Fibroblast of skin of back (primary cell): ENCODE data around the gene DDX39B.
"Not testable (repeated sequence)": the region's sequence is repeated elsewhere in the genome, so short reads cannot be mapped to it uniquely, and the experiment has no call there.

Source experiments
- DNase-seq: peaks from one replicate; pipeline ENCODE4 v3.0.0-alpha.2; 2013

DDX39B gene

GRCh38 chr6:31525932-31526591, 15.7 kb downstream of the DDX39B start:
- DNase-seq, result peak; percentile 68

GRCh38 chr6:31525553-31525931, 16.3 kb downstream of the DDX39B start:
- DNase-seq, result no peak

GRCh38 chr6:31521835-31522234, 20.0 kb downstream of the DDX39B start:
- no peak for DNase-seq

GRCh38 chr6:31513456-31514165, 28.2 kb downstream of the DDX39B start:
- peak; percentile 40 for DNase-seq

- DNase-seq, result no peak
These were observed 31.8 kb downstream of the DDX39B start for GRCh38 chr6:31510007-31510406.

GRCh38 chr6:31509036-31509435, 32.8 kb downstream of the DDX39B start:
- not testable (repeated sequence) for DNase-seq

- DNase-seq, result no peak
These were observed 39.2 kb downstream of the DDX39B start for GRCh38 chr6:31502586-31502985.

GRCh38 chr6:31499648-31500047, 42.2 kb downstream of the DDX39B start:
- DNase-seq, result not testable (repeated sequence)

- DNase-seq, result no peak
These were observed 43.1 kb downstream of the DDX39B start for GRCh38 chr6:31498748-31499147.

GRCh38 chr6:31497531-31498476, 44.0 kb downstream of the DDX39B start, which contains the start of gene MICB:
Gene MICB, plus strand, starts transcription at chr6:31498145. Its CDS starts 49 bp downstream, at chr6:31498194.
- DNase-seq, result peak; percentile 75

- not testable (repeated sequence) for DNase-seq
These were observed 45.0 kb downstream of the DDX39B start for GRCh38 chr6:31496826-31497225.

- DNase-seq, result peak; percentile 83
These were observed 46.2 kb downstream of the DDX39B start for GRCh38 chr6:31495580-31495979.

GRCh38 chr6:31493875-31494694, 47.7 kb downstream of the DDX39B start:
- DNase-seq, result peak; percentile 74

- not testable (repeated sequence) for DNase-seq
These were observed 48.3 kb downstream of the DDX39B start for GRCh38 chr6:31493550-31493874.

GRCh38 chr6:31490115-31490873, 51.5 kb downstream of the DDX39B start:
- DNase-seq, result no peak

- no peak for DNase-seq
These were observed 52.7 kb downstream of the DDX39B start for GRCh38 chr6:31489086-31489485.

GRCh38 chr6:31487674-31488073, 54.1 kb downstream of the DDX39B start:
- not testable (repeated sequence) for DNase-seq

GRCh38 chr6:31486065-31486837, 55.6 kb downstream of the DDX39B start:
- DNase-seq, result not testable (repeated sequence)

- DNase-seq, result peak; percentile 50
These were observed 56.7 kb downstream of the DDX39B start for GRCh38 chr6:31485055-31485454.

- no peak for DNase-seq
These were observed 58.4 kb downstream of the DDX39B start for GRCh38 chr6:31483392-31483791.

- DNase-seq, result no peak
These were observed 61.2 kb downstream of the DDX39B start for GRCh38 chr6:31480574-31480973.
